ENCODE data around the gene SEZ6L2.
"Not testable (repeated sequence)": the region's sequence is repeated elsewhere in the genome, so short reads cannot be mapped to it uniquely, and the experiment has no call there.

Gene SEZ6L2

DNA sequence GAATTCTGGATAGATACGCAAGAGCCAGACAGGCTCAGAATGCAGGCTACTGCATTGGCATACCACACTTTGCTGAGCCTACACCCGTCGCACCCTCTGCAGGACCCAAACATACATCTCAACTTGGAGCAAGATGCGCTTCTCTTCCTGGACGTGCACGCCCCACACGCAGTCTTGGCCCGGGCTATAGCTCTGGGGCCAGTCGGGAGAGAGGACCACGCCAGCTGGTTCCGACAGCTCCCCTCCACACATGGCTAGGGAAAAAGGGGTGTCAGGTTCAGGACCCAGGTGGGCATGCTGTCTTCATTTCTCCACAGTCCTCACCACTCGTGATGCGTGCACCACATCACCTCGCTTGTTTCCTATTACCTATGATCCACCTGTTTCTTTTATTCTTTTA, 21.2 kb downstream of the SEZ6L2 start:
- TF ChIP-seq, protein P1, sequence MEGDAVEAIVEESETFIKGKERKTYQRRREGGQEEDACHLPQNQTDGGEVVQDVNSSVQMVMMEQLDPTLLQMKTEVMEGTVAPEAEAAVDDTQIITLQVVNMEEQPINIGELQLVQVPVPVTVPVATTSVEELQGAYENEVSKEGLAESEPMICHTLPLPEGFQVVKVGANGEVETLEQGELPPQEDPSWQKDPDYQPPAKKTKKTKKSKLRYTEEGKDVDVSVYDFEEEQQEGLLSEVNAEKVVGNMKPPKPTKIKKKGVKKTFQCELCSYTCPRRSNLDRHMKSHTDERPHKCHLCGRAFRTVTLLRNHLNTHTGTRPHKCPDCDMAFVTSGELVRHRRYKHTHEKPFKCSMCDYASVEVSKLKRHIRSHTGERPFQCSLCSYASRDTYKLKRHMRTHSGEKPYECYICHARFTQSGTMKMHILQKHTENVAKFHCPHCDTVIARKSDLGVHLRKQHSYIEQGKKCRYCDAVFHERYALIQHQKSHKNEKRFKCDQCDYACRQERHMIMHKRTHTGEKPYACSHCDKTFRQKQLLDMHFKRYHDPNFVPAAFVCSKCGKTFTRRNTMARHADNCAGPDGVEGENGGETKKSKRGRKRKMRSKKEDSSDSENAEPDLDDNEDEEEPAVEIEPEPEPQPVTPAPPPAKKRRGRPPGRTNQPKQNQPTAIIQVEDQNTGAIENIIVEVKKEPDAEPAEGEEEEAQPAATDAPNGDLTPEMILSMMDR (IDR thresholded peaks at IDR 0.05; ENCODE audit: low read depth, low read length), result no peak
- DNase-seq (ENCODE audit: extremely low read depth, low read depth), result no peak

DNA sequence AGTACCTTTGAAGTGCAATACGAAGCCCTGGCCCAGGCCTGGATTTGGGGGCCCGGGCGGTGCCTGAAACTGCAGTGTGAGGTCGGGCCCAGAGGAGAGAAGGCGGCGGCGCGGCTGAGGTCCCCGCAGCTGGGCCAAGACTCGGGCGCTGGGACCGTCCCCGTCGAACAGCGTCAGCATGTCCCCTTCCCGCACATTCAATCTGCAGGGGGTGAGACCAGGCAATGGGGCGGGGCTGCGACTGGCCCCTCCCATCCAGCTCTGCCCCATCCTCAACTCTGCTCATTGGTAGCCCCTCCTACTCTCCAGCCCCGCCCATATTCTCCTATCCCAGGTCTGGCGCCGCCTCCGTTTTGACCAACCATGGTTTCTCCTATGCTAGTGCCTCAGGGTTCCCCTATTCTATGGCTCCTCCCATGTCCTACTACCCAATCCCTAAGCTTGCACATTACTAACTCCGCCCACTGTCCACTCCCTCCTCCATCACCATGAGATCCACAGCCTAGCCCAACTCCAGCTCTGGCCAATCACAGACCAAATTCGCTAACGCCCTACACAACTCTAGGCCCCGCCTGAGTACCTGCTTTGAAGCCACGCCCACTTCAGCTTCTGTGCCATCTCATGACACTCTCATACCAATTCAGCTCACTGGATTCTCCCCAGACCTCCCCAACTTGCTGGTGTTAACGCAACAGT, 21.9 kb downstream of the SEZ6L2 start:
- TF ChIP-seq, protein P1 (IDR thresholded peaks at IDR 0.05; ENCODE audit: low read depth, low read length), result no peak
- no peak for DNase-seq (ENCODE audit: extremely low read depth, low read depth)

DNA sequence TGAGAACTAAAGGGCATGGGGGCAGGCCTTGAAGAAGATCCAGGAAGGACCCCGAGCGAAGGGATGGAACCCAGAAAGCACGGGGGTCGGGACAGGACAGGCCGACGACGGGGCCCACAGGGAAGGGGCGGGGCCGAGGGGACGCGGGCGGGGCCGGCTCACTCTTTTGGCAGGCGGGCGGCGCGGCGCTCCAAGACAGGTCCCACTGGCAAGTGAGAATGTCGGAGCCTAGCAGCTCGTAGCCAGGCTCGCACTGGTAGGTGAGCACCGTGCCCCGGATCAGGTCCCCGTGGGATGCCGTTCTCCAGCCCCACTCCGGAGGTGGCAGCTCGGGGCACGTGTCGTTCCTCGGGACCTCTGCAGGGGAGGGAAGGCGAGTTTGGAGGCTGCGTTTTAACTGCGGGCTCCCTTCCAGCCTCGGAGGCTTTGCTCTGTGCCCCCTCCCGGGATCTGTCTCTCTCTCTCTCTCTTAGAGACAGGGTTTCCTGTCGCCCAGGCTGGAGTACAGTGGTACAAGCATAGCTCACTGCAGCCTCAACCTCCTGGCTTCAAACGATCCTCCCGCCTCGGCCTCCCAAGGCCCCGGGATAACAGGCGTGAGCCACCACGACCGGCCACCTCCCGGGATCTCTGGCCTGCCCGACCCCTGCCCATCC, 22.6 kb downstream of the SEZ6L2 start:
- TF ChIP-seq, protein P1 (IDR thresholded peaks at IDR 0.05; ENCODE audit: low read depth, low read length), result no peak
- no peak for DNase-seq (ENCODE audit: extremely low read depth, low read depth)

DNA sequence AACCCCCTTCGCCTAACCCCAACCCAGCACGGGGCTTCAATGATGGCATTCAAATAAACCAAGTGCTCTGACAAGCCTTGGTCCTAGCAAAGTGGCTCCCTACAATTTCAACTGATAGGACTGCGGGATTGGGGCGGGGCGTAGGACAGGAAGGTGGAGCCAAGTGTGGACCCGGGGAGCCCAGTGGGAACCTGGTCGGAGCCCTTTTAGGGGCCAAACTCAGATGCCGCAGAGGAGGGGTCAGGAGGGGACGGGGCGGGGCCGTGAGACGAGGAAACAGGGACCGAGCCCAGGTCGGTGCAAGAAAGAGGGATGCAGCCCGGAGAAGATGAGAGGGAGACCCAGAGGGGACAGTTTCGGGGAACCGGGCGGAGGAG, 23.1 kb downstream of the SEZ6L2 start:
- TF ChIP-seq, protein P1 (IDR thresholded peaks at IDR 0.05; ENCODE audit: low read depth, low read length), result no peak

DNA sequence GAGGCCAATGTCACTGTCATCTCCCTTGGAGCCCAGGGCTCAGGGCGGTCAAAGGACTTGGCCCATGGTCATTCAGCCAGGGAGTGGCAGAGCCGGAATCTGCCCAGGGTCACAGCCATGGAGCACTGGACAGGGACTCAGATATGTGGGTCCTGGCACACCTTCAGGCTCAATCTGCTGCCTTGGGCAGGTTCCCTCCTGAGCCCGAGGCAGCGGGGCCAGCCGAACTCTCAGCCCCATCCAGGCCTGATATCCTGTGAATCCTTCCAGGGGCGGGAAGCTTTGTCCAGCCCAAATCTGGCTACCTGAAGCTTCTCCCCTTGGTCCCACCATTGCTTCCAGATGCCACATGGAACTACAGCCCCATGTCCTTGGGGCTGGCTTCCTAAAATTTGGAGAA, 24.1 kb downstream of the SEZ6L2 start:
- no peak for DNase-seq (ENCODE audit: extremely low read depth, low read depth)
- TF ChIP-seq, protein P1 (IDR thresholded peaks at IDR 0.05; ENCODE audit: low read depth, low read length), result no peak

More for the DNA sequence above, 23.1 kb downstream of the SEZ6L2 start:
- DNase-seq (ENCODE audit: extremely low read depth, low read depth), result no peak

DNA sequence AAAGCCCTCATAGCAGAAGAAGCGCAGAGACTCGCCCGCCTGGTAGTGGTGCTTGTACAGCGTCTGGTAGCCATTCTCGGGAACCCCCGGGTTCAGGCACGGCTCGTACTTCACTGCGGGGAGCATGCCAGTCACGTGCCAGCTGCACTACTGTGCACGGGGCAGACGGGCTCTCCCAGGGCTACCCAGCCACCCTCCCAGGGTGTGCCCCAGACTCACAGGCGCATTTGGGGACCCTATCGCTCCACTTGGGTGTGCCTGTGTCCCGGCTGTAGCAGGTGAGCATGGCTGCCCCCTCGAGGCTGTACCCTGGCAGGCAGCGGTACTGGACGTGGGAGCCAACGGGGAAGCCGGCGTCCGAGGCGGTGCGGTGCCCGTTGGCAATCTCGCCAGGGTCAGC, 26.0 kb downstream of the SEZ6L2 start:
- TF ChIP-seq, protein P1 (IDR thresholded peaks at IDR 0.05; ENCODE audit: low read depth, low read length), result no peak
- DNase-seq (ENCODE audit: extremely low read depth, low read depth), result no peak

GRCh38 chr16:29871822-29872546, 27.4 kb downstream of the SEZ6L2 start:
- TF ChIP-seq, protein P1 (IDR thresholded peaks at IDR 0.05; ENCODE audit: low read depth, low read length), result no peak
- no peak for DNase-seq (ENCODE audit: extremely low read depth, low read depth)

DNA sequence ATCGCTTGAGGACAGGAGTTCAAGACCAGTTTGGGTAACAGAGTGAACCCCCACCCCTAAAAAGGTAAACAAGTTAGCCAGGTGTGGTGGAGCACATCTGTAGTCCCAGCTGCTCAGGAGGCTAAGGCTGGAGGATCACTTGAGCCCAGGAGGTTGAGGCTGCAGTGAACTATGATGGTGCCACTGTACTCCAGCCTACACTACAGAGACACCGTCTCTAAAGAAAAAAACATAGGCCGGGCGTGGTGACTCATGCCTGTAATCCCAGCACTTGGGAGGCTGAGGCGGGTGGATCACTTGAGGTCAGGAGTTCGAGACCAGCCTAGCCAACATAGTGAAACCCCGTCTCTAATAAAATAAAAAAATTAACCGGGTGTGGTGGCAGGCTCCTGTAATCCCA, 30.3 kb downstream of the SEZ6L2 start:
- DNase-seq (ENCODE audit: extremely low read depth, low read depth), result not testable (repeated sequence)
